Inflammatory macrophage (primary cell): ENCODE data around the gene PRKAR1B.

ENCODE experiments used
- DNase-seq, 2 donors: peaks; one replicate each; pipeline ENCODE4 v3.0.0-alpha.2; 2020 to 2022

Gene PRKAR1B

DNA sequence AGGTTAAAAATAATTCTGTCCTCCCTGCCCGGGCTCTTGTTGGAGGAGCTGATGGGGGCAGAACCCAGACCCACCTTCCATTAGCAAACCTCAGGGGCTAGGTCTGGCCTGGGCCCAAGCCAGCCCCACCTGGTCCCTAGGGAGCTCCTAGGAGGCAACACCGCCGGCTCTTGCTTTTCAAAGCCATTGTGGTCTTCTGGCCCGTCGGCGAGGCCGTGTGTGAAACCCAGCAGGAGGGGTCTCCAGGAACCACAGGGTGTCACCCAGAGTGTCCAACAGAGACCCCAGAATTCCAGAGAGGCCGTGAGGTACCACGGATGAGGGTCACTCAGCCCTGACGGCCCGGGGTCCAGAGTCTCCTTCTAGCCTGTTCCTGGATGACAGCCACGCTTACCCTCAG is 190.8 kb downstream of the PRKAR1B start:
- DNase-seq = no peak

DNA sequence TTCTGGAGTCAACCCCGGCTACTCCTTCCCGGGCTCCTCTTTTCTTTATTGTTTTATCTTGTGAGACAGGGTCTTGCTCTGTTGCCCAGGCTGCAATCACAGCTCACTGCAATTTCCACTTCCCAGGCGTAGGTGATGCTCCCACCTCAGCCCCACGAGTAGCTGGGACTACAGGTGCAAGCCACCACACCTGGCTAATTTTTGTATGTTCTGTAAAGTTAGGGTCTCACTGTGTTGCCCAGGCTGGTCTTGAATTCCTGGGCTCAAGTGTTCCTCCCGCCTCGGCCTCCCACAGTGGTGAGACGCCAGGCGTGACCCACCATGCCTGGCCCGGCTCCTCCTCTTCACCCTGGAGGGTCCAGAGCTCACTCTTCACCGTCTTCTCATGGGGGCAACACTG is 192.1 kb downstream of the PRKAR1B start:
- no peak for DNase-seq

- no peak for DNase-seq
These were observed 193.0 kb downstream of the PRKAR1B start for GRCh38 chr7:534075-534474.

- no peak for DNase-seq
These were observed 193.8 kb downstream of the PRKAR1B start for GRCh38 chr7:533266-533665.

- no peak for DNase-seq
These were observed 194.5 kb downstream of the PRKAR1B start for GRCh38 chr7:532379-533143.

GRCh38 chr7:531777-532176 is 195.3 kb downstream of the PRKAR1B start:
- no peak for DNase-seq

DNA sequence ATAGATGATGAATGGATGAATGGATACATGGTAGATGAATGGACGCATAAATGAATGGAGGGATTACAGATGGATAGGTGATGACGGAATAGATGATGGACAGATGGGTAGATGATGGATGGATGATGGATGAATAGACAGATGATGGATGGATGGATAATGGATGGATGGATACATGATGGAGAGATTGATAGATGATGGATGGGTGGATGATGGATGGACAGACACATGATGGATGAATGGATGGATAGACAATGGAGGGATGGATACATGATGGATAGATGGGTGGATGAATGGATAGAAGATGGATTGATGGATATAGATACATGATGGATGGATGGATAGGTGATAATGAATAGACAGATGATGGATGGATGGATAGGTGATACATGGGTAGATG is 198.6 kb downstream of the PRKAR1B start:
- no peak for DNase-seq

DNA sequence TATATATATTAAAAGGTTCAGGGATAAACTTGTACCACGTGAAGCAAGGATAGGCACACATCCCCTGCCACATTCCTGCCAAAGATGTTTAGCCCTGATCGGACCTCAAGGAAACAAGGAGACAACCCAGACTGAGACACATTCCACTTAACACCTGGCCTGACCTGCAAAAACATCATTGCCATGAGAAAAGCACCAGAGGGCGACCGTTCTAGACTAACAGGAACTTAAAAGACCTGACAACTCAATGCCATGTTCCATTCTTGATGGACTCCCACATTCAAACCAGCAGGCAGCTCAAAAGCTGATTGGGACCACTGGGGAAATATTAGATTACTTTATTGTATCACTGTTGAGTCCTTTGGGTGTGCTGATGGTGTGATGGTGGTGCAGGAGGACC is 199.4 kb downstream of the PRKAR1B start:
- DNase-seq = no peak

DNA sequence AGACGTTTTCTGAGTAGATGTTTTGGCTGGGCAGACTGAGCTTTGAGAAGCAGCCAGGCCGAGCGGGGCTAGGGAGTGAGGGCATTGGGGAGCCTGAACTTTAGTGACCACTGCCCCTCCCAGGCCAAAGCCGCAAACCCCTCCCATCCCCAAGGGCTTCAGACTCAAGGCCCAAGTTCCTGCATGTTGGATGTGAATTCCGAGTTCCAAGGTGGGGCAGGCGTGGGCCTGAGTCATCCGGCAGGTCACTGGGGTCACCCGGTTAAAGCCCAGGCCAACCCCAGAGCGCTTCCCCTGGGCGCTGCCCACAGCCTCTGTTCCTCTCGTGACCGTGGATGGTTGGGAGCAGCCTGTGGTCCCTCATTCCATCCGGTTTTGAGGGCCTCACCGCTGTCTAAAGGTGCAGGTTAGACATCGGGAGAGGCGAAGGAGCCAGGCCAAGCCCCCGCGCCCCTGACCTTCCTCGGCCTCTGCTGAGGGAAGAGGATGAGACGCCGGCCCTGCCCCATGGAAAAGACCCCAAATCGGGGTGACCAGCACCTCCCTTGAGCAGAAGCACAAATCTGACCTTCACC is 200.5 kb downstream of the PRKAR1B start:
- no peak for DNase-seq

DNA sequence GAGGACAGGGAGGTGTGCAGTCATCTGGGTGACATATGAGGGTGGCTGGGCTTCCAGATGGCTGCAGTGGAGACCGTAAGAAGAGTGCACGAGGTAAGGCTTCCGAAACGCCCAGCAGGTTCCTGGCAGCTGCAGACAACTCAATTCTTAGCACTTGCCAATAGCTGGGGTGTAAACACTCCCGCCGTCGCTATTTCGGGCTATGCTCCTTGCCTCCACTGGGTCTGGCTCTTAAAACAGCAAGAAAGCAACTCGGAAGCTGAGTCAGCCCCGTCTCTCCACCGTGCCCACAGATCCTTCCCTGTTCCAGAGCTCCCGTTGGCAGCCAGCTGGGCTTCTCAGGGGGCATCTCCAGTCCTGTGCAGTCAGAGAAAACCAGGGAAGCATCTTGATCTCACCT is 201.3 kb downstream of the PRKAR1B start:
- no peak for DNase-seq

DNA sequence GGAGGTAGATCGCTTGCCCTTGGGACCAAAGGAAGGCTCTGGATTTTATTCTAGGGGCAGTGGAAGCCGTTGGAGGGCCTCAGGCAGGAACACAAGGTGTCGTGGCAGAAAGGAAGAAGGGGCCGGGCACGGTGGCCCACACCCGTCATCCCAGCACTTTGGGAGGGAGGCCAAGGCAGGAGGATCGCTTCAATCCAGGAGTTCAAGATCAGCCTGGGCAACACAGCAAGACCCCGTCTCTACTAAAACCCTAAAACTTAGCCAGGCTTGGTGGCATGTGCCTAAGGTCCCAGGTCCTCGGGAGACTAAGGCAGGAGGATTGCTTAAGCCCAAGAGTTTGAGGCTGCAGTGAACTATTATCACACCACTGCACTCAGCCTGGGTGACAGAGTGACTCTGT is 202.3 kb downstream of the PRKAR1B start:
- DNase-seq = no peak

GRCh38 chr7:523347-524336 is 203.4 kb downstream of the PRKAR1B start:
- no peak for DNase-seq

DNA sequence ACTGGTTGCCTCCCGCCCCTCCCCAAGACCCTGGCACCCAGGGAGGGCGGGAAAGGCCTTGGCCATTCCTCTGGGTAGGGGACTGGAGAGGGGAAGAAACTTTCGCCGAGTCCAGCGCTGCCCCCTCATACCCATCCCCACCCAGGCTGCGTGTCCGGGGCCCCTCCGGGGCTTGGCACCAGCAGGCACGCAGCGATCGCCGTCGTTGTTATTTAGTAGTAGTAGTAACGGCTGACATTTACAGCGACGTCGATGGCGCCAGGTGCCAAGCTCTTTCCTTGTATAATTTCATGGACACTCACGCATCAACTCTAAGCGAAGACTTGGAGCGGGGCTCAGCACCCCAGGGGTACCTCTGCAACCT is 204.1 kb downstream of the PRKAR1B start:
- DNase-seq = no peak

- DNase-seq = peak; percentile 43 to 65
These were observed 204.8 kb downstream of the PRKAR1B start for GRCh38 chr7:522071-522950.

DNA sequence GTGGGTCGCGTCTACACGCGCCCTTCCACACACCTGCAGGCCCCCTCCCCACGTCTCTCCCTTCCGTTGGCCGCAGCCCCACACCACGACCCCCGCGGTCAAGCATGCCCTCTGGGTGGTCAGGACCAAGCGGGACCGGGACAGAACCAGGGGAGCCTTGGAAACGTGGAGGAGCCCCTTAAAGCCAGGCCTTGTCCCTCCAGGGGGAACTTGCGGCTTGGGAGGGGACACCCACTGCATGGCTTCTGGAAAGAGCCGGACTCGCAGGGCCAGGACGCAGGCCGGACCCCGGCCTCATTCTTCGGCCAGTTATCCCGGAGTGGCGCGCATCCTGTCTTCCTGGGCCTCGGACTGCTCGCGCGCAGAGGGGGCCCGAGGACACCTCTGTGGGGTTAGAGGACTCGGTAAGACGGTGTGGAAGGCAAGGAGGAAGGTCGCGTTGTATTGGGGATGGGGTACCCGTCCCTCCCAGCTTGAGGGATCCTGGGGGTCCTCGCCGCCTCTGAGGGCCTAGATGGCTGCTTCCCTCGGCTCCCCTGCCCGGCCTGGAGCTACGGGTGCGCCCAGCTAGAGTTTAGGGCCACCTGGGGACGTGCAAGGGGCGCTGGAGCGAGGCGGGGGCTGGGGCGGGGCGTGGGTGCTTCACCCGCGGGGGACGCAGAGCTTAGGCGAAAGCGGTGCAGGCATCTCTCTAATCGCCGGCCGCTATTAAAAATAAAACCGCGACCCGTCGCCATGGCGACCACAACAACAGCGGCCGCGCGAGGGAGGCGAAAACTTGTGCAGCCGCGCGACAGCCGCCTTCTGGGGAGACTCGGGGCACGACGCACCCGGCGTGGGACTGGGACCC is 205.6 kb downstream of the PRKAR1B start:
- DNase-seq = peak in 1 of 2 donors; percentile 22

GRCh38 chr7:520503-521161 is 206.4 kb downstream of the PRKAR1B start:
- no peak for DNase-seq

DNA sequence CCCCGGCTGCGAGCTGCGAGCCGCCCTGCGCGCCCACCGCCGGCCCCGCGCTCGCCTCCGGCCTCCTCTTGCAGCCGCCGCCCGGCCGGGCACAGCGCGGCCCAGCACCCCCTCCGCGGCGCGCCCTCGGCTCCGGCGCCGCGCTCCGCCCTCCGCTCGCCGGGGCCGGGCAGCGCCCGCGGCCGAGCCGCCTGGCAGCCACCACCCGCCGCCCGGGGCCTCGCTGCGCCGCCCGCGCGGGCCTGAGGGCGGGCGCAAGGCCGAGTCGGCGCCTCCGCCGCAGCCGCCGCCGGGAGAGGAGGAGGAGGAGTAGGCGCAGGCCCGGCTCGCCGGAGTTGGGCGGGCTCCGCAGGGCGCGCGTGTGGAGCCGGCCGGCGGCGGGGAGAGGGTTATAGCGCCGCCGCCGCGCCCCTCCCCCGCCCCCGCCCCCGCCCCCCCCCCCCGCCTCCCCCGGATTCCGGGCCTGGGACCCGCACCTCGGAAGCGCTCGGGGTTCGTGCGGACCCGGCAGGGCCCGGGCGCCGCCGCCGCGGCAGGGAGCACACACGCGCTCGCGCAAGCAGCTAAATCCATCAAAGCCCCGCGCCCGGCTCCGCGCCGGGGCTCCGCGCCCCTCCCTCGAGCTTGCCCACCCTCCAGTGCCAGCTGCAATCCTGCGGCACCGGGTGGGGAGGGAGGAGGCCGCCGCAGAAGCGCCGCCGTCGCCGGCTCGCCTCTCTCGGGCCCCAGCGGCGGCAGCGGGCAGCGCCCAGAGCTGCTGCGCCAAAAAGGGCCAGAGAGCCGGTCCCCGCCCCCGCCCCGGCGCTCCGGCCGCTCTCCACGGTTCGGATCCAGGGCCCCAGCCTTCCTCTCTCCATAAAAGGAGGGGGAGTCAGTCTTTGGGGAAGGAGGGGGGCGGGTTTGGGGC is 207.3 kb downstream of the PRKAR1B start, which contains the start of gene PDGFA:
Gene PDGFA (minus strand): TSS at position 363 of the 907 bp plus-strand sequence. CDS start 845 bp downstream, outside the sequence.
- DNase-seq = peak; percentile 21 to 45

DNA sequence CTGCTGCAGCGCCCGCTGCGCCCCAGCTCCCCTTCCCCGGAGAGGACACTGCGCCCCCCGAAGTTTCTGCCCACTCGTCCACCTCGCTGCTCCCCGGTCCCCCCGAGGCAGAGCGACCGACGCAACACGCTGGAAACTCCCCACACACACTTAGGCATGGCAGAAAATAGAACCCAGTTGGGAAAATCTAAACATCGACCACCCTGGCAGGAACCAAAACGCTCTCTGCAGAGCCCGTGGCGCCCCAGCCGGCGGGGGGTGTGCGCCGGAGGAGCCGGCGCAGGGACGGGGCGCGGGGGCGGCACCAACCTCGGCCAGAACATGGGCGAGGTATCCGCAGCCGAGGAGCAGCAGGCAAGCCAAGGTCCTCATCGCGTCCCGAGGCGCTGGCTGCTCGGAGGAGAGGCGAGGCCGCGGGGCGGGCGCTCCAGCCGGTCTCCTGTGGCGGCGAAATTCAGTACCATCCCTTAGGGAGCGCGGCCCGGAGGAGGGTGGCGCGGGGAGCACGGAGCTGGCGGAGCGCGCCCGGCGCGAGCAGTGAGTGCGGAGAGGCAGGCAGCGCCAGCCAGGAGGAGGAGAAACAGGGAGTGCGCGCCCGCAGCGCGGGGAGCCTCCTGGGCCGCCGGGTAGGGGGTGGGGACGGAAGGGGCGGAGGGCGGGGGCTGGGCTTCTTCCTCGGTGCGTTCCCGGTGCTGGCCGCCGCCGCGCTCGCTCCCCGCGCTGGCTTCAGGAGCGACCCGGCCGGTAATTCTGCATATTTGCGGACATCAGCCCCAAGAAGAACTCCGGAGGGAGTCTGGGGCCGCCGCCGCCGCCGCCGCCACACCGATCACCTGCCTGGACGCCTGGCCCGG is 208.2 kb downstream of the PRKAR1B start:
- peak in 1 of 2 donors; percentile 49 for DNase-seq
